ENCODE measurements around the gene TSTD2. TPM values are rescaled to one million over a fixed set of nuclear protein-coding genes. Genes with fewer than 3 reads are reported as not detected.

The TSTD2 gene
- total RNA-seq, 1 experiment from 2014 or later = 16.8 TPM

DNA sequence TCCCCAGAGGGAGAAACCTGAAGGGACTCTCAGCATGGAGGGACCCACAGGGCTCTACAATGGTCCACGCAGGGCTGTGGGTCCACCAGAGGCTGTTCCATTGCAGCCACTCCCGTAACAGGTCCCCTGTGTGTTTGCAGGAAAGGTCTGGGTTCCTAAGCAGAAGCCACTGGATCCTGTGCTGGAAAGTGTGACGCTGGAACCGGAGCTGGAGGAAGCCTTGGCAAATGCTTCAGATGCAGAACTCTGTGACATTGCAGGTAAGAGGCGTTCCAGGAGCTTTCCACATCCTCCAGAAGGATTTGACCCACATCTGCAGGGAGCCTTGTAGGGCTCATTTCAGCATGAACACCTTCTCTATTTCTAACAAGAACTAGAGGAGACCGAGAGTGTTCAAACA lies 80.0 kb downstream of the TSTD2 start:
- ChIA-PET CTCF (no interaction called here), POLR2A (no interaction called here)
- ATAC-seq = no peak
- Mint-ChIP-seq H3K27ac (no peak overlapping the region), H3K9me3 (no peaks in the 10 kb centered on the region), H3K4me3 (no peak overlapping the region), H3K27me3 (ENCODE audit: low read depth) (no peaks in the 10 kb centered on the region), H3K36me3 (no peaks in the 10 kb centered on the region), H3K4me1 (peaks cover 17% of the 10 kb centered on the region)
- DNase-seq (ENCODE audit: low spot score) = no peak
- no peak for TF ChIP-seq ZNF671 (CRISPR knock-in tag; IDR thresholded peaks at IDR 0.05)
- TF ChIP-seq, protein P1, sequence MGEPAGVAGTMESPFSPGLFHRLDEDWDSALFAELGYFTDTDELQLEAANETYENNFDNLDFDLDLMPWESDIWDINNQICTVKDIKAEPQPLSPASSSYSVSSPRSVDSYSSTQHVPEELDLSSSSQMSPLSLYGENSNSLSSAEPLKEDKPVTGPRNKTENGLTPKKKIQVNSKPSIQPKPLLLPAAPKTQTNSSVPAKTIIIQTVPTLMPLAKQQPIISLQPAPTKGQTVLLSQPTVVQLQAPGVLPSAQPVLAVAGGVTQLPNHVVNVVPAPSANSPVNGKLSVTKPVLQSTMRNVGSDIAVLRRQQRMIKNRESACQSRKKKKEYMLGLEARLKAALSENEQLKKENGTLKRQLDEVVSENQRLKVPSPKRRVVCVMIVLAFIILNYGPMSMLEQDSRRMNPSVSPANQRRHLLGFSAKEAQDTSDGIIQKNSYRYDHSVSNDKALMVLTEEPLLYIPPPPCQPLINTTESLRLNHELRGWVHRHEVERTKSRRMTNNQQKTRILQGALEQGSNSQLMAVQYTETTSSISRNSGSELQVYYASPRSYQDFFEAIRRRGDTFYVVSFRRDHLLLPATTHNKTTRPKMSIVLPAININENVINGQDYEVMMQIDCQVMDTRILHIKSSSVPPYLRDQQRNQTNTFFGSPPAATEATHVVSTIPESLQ (CRISPR knock-in tag; IDR thresholded peaks at IDR 0.05) = no peak
- TF ChIP-seq NR3C1 (CRISPR knock-in tag; conservative IDR thresholded peaks at IDR 0.05; ENCODE audit: low read depth) = no peak
- TF ChIP-seq, protein P2, sequence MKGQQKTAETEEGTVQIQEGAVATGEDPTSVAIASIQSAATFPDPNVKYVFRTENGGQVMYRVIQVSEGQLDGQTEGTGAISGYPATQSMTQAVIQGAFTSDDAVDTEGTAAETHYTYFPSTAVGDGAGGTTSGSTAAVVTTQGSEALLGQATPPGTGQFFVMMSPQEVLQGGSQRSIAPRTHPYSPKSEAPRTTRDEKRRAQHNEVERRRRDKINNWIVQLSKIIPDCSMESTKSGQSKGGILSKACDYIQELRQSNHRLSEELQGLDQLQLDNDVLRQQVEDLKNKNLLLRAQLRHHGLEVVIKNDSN (CRISPR knock-in tag; IDR thresholded peaks at IDR 0.05) = no peak
- TF ChIP-seq TCF7 (CRISPR knock-in tag; IDR thresholded peaks at IDR 0.05; ENCODE audit: low read depth) = no peak
- TF ChIP-seq MXD4 (CRISPR knock-in tag; IDR thresholded peaks at IDR 0.05; ENCODE audit: borderline replicate concordance) = no peak
- TF ChIP-seq SMAD4 (CRISPR knock-in tag; IDR thresholded peaks at IDR 0.05) = no peak
- no peak for TF ChIP-seq RELA (CRISPR knock-in tag; IDR thresholded peaks at IDR 0.05; ENCODE audit: borderline replicate concordance)
- TF ChIP-seq, protein P3, sequence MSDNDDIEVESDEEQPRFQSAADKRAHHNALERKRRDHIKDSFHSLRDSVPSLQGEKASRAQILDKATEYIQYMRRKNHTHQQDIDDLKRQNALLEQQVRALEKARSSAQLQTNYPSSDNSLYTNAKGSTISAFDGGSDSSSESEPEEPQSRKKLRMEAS (CRISPR knock-in tag; IDR thresholded peaks at IDR 0.05) = no peak
- no peak for TF ChIP-seq SP1 (CRISPR knock-in tag; conservative IDR thresholded peaks at IDR 0.05)
- TF ChIP-seq, protein P4, sequence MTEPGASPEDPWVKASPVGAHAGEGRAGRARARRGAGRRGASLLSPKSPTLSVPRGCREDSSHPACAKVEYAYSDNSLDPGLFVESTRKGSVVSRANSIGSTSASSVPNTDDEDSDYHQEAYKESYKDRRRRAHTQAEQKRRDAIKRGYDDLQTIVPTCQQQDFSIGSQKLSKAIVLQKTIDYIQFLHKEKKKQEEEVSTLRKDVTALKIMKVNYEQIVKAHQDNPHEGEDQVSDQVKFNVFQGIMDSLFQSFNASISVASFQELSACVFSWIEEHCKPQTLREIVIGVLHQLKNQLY (CRISPR knock-in tag; IDR thresholded peaks at IDR 0.05) = no peak
- no peak for TF ChIP-seq ZNF232 (CRISPR knock-in tag; IDR thresholded peaks at IDR 0.05)
- TF ChIP-seq, protein P5, sequence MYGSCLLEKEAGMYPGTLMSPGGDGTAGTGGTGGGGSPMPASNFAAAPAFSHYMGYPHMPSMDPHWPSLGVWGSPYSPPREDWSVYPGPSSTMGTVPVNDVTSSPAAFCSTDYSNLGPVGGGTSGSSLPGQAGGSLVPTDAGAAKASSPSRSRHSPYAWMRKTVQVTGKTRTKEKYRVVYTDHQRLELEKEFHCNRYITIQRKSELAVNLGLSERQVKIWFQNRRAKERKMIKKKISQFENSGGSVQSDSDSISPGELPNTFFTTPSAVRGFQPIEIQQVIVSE (CRISPR knock-in tag; IDR thresholded peaks at IDR 0.05; ENCODE audit: borderline replicate concordance) = no peak
- TF ChIP-seq, protein P6, sequence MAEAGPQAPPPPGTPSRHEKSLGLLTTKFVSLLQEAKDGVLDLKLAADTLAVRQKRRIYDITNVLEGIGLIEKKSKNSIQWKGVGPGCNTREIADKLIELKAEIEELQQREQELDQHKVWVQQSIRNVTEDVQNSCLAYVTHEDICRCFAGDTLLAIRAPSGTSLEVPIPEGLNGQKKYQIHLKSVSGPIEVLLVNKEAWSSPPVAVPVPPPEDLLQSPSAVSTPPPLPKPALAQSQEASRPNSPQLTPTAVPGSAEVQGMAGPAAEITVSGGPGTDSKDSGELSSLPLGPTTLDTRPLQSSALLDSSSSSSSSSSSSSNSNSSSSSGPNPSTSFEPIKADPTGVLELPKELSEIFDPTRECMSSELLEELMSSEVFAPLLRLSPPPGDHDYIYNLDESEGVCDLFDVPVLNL (CRISPR knock-in tag; IDR thresholded peaks at IDR 0.05; ENCODE audit: borderline replicate concordance, low read depth) = no peak
- TF ChIP-seq GRHL2 (CRISPR knock-in tag; IDR thresholded peaks at IDR 0.05; ENCODE audit: insufficient replicate concordance, severe bottlenecking) = no peak
- no peak for TF ChIP-seq ZNF121 (CRISPR knock-in tag; IDR thresholded peaks at IDR 0.05)
- TF ChIP-seq ZNF263 (CRISPR knock-in tag; IDR thresholded peaks at IDR 0.05; ENCODE audit: low read depth) = no peak

DNA sequence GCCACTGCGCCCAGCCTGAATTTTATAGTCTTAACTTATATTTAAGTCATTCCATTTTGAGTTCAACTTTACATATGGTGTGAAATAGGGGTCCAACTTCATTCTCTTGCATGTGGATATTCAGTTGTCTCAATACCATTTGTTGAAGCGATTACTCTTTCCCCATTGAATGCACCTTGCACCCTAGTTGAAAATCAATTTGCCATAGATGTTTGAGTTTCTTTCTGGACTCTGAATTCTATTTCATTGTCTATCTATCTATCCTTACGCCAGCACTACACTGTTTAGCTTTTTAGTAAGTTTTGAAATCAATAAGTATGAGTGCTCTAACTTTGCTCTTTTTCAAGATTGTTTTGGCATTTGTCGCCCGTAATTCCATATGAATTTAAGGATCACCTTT lies 81.9 kb downstream of the TSTD2 start:
- no peak overlapping the region for H3K27ac Mint-ChIP-seq
- CTCF ChIA-PET = no interaction called here
- no peak for TF ChIP-seq FOXJ3 (CRISPR knock-in tag; IDR thresholded peaks at IDR 0.05; ENCODE audit: borderline replicate concordance)
- TF ChIP-seq, protein P5 (CRISPR knock-in tag; IDR thresholded peaks at IDR 0.05; ENCODE audit: borderline replicate concordance) = no peak
- TF ChIP-seq, protein P7, sequence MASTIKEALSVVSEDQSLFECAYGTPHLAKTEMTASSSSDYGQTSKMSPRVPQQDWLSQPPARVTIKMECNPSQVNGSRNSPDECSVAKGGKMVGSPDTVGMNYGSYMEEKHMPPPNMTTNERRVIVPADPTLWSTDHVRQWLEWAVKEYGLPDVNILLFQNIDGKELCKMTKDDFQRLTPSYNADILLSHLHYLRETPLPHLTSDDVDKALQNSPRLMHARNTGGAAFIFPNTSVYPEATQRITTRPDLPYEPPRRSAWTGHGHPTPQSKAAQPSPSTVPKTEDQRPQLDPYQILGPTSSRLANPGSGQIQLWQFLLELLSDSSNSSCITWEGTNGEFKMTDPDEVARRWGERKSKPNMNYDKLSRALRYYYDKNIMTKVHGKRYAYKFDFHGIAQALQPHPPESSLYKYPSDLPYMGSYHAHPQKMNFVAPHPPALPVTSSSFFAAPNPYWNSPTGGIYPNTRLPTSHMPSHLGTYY (CRISPR knock-in tag; IDR thresholded peaks at IDR 0.05) = no peak
- TF ChIP-seq, protein P8, sequence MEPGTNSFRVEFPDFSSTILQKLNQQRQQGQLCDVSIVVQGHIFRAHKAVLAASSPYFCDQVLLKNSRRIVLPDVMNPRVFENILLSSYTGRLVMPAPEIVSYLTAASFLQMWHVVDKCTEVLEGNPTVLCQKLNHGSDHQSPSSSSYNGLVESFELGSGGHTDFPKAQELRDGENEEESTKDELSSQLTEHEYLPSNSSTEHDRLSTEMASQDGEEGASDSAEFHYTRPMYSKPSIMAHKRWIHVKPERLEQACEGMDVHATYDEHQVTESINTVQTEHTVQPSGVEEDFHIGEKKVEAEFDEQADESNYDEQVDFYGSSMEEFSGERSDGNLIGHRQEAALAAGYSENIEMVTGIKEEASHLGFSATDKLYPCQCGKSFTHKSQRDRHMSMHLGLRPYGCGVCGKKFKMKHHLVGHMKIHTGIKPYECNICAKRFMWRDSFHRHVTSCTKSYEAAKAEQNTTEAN (CRISPR knock-in tag; IDR thresholded peaks at IDR 0.05) = no peak
- no peak overlapping the region for H3K4me3 Mint-ChIP-seq
- POLR2A ChIA-PET = no interaction called here
- H3K36me3 Mint-ChIP-seq = no peaks in the 10 kb centered on the region
- H3K9me3 Mint-ChIP-seq = no peaks in the 10 kb centered on the region
- no peak for ATAC-seq
- no peaks in the 10 kb centered on the region for H3K27me3 Mint-ChIP-seq (ENCODE audit: low read depth)
- no peak for DNase-seq (ENCODE audit: low spot score)
- peaks cover 2% of the 10 kb centered on the region; the same call in 1 of the 2 replicates for H3K4me1 Mint-ChIP-seq
